Astrocyte (in vitro differentiated cells and primary cell): ENCODE results near the gene MPRIP.

ENCODE experiments used
- EZH2 ChIP-seq: IDR thresholded peaks from 2 replicates; pipeline ENCODE4 v1.6.1; 2012; ENCODE audit warnings: mild to moderate bottlenecking, low read length, inconsistent platforms; ENCODE audit not compliant: insufficient read depth
- TF ChIP-seq, protein P1 (sequence below): IDR thresholded peaks from 2 replicates; pipeline ENCODE4 v1.5.1; 2011; ENCODE audit warnings: low read depth, mild to moderate bottlenecking, inconsistent platforms, low read length, moderate library complexity; ENCODE audit not compliant: insufficient read depth

DNA sequence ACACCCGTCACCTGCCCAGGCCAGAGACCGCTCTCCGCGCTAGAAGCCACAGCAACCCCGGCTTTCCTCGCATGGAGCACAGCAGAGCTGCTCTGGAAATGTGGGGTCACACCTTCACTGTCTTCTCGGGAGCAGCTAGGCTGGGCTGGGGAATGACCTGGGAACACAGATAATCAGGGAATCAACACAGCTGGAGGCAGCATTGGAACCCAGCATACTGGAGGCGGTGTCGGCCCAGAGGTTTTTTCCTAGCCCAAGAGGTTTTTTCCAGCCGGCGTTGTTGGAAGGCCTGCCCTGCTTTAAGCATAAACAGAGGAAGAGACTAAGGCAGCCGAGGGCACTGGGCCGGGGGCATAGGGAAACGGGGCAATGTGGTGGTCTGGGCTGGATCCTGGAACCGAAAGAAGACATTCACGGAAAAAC, 164.7 kb downstream of the MPRIP start:
- TF ChIP-seq, protein P1, sequence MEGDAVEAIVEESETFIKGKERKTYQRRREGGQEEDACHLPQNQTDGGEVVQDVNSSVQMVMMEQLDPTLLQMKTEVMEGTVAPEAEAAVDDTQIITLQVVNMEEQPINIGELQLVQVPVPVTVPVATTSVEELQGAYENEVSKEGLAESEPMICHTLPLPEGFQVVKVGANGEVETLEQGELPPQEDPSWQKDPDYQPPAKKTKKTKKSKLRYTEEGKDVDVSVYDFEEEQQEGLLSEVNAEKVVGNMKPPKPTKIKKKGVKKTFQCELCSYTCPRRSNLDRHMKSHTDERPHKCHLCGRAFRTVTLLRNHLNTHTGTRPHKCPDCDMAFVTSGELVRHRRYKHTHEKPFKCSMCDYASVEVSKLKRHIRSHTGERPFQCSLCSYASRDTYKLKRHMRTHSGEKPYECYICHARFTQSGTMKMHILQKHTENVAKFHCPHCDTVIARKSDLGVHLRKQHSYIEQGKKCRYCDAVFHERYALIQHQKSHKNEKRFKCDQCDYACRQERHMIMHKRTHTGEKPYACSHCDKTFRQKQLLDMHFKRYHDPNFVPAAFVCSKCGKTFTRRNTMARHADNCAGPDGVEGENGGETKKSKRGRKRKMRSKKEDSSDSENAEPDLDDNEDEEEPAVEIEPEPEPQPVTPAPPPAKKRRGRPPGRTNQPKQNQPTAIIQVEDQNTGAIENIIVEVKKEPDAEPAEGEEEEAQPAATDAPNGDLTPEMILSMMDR, result no peak
- TF ChIP-seq EZH2, result no peak
